Stimulated activated CD4-positive, alpha-beta T cell treated with anti-CD3 and anti-CD28 coated beads, Interleukin-15, amount 100 ng/mL, for 1 hour (primary cell): Measurements from ENCODE around the gene XPA.
"Not testable (repeated sequence)": the region's sequence is repeated elsewhere in the genome, so short reads cannot be mapped to it uniquely, and the experiment has no call there.

ENCODE experiments used
- DNase-seq, 2 donors: peaks; one replicate each; pipeline ENCODE4 v3.0.0-alpha.2; 2020; ENCODE audit warnings: low read depth in 1 of 2, low spot score in 1 of 2

The XPA gene

GRCh38 chr9:97704345-97704677 lies 7.2 kb upstream of the XPA start:
- DNase-seq = no peak

GRCh38 chr9:97703437-97704344 lies 6.6 kb upstream of the XPA start:
- no peak for DNase-seq

GRCh38 chr9:97699824-97700223 lies 2.7 kb upstream of the XPA start:
- not testable (repeated sequence) for DNase-seq

- not testable (repeated sequence) for DNase-seq
Measured at GRCh38 chr9:97699281-97699680, 2.1 kb upstream of the XPA start.

- no peak for DNase-seq
Measured at GRCh38 chr9:97698865-97699264, 1.7 kb upstream of the XPA start.

GRCh38 chr9:97697837-97698236 lies 697 bp upstream of the XPA start:
- no peak for DNase-seq

- DNase-seq = no peak
Measured at GRCh38 chr9:97695995-97696802, 941 bp downstream of the XPA start.

GRCh38 chr9:97695390-97695789 lies 1.8 kb downstream of the XPA start:
- no peak for DNase-seq

- no peak for DNase-seq
Measured at GRCh38 chr9:97694769-97695168, 2.4 kb downstream of the XPA start.

- no peak for DNase-seq
Measured at GRCh38 chr9:97689401-97690180, 7.5 kb downstream of the XPA start.

GRCh38 chr9:97688654-97689053 lies 8.5 kb downstream of the XPA start:
- DNase-seq = no peak

- DNase-seq = no peak
Measured at GRCh38 chr9:97682242-97682641, 14.9 kb downstream of the XPA start.

GRCh38 chr9:97675655-97676054 lies 21.5 kb downstream of the XPA start:
- DNase-seq = no peak

- no peak for DNase-seq
Measured at GRCh38 chr9:97673922-97674321, 23.2 kb downstream of the XPA start.

- no peak for DNase-seq
Measured at GRCh38 chr9:97672403-97672802, 24.7 kb downstream of the XPA start.

GRCh38 chr9:97670586-97670985 lies 26.6 kb downstream of the XPA start:
- no peak for DNase-seq

- no peak for DNase-seq
Measured at GRCh38 chr9:97668485-97668884, 28.7 kb downstream of the XPA start.

GRCh38 chr9:97666907-97667686 lies 30.0 kb downstream of the XPA start:
- no peak for DNase-seq

GRCh38 chr9:97665742-97666141 lies 31.4 kb downstream of the XPA start:
- DNase-seq = no peak

- DNase-seq = no peak
Measured at GRCh38 chr9:97660847-97661246, 36.3 kb downstream of the XPA start.

GRCh38 chr9:97660340-97660739 lies 36.8 kb downstream of the XPA start:
- DNase-seq = no peak
